Stimulated activated CD8-positive, alpha-beta memory T cell treated with anti-CD3 and anti-CD28 coated beads, Interleukin-15, amount 100 ng/mL, for 24 hours (primary cell): ENCODE data around the gene VPS35L.

Experiments used
- DNase-seq: peaks from one replicate; pipeline ENCODE4 v3.0.0-alpha.2; 2020; ENCODE audit warnings: low read depth

Gene VPS35L

DNA sequence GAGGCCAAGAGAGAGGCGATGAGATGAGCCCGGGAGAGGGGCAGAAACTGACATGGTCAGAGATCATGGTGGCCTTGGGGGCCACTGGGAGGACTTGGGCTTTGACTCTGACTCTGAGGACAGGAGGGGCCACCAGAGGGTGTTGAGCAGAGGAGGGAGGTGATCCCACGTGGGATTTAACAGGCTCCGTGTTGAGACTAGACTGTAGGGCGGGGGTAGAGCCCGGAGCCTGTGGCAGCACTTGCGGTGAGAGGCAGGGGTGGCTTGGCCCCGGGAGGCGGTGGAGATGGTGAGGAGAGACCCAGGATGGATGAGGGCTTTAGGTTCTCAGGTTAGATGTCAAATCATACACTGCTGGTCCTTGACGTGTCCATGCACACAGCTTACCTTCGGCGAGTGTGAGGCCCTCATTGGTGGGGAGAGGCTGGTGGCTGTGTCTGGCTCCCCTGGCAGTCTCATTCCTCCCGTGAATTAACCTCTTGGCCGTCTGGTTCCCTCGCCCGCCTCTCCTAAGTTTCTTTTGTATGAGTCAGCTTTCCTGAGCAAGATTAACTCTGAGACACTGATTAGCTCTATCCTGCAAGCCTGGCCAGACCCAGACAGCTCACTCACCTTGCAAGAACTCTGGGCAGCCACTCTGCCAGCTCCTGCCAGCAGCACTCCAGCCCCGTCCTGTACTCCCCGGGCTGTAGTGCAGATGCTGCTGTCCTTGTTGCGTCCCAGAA lies 39.7 kb downstream of the VPS35L start:
- no peak for DNase-seq

DNA sequence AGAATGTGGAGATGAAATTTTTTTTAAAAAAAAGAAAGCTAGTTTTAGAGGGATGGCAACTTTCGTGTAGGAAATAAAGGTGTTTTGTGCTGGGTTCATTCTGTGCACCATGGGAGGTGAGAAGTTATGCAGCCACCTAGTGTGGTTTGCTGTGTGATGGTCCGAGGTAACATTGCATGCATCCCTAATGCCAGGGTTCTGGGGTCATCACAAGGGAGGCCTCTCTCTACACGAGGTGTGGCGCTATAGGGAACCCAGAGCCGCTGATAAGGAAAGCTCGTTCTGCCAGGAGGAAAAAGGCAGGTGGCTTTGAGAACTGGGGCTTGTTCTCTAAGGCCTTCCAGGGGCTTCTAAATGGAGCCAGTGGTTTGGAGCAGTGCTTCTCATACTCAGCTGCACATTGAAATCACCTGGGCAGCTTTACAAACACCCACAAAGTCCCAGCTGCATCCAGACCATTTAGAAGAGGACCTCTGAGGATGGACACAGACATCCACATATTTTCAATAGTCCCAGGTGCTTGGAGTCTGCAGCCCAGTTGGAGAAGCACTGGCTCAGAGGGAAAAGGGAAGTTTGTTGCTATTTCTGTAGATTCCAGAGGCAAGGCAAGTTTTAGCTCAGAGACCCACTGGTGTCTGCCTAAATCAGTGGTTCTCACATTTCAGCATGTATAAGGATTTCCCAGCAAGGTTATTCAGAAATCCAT lies 43.5 kb downstream of the VPS35L start:
- DNase-seq = no peak

DNA sequence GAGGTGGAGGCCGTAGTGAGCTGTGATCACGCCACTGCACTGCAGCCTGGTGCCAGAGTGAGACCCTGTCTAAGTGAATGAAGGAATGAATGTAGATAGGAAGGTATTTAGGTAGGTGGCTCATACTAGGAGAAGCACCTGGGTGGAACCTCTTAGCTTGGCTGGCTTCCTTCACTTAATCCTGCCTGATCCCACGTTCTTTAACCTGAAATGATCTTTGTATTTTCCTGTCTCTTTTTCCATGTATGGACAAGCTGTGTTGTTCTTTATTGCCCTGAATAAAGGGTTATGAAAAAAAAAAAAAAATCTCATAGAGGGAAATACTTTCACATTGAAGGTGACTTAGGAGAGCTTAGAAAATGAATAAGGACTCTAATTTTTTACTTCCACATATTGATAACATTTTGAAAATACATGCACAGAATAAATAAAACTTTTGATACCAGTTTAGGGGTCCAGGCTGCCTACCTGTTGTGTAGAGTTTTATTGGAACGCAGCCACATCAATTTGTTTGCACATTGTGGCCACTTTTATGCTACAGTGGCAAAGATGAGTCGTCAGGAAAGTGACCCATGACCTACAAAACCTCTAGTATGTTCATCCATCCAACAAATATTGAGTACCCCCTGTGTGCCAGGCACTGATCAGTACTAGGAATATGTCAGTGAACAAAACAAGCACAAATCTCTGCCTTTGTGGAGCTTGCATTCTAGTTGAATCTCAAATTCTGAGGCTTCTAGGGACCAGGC lies 44.6 kb downstream of the VPS35L start:
- DNase-seq = no peak

DNA sequence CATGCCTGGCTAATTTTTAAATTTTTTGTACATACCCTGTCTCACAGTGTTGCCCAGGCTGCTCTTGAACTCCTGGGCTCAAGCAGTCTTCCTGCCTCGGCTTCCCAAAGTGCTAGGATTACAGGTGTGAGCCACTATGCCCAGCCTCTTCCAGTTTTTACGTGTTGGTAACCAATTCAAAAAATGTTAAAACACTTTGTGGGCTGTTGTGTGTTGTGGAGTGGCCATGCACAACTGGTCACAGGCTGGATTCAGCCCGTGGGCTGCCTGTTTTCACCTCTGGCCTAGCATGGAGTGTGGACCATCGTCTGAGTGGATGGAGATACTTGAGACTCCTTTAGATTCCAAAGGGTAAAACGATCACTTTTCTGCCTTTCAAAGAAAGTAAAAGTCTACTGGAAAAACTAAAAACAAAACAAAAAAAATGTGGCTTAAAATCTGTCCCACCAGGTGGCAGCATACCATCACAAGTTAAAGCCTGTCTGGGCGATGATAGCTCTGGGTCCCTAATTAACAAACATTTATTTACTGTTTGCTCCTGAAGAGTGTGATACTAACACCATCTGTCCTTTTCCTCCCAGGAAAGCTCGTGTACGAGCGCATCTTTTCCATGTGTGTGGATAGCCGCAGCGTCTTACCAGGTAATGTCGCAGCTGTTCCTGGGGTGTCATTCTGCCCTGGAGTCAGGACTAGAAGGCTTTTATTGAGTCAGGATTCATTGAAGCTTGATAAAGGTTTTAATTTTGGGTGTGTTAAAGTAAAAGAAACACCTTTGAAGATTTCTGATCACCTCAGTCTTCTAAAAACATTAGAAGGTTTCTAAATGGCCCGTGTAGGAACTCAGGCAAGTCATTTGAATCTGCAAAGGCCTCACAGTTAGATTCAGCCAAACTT lies 45.8 kb downstream of the VPS35L start:
- no peak for DNase-seq

DNA sequence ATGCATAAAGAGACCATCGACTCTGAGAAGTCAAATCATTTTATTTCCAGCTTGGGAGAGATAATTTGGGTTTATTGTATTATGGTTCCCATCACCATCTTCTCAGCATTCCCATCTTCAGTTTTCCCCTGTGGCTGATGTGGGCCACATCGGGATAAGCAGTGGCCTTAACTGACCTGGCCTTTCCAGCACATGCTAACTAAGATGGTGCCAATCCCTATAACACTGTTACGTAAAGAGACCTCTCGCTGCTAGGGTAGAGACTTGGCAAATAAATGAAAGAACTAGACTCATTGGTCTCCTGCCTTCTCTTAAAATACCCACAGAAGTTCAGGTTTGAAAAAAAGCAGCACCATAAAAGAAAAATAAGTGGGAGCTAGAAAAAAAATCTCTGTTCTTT lies 49.4 kb downstream of the VPS35L start:
- DNase-seq = no peak

DNA sequence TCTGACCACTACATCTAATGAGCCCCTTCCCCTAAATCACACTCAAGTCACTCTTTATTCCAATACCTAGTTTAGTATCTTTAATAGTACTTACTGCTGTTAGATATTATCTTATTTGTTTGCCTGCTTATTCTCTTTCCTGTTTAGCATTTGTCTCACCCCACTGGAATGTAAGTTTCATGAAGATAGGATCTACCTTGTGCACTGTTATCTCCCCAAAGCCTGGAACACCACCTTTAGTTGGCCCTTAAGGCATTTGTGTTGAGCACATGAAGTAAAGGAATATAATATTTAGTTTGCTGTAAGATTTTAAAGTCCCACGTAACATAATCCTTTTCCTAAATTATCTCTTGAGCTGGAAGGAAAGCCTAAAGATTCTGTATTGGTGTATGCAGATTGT lies 50.2 kb downstream of the VPS35L start:
- no peak for DNase-seq

DNA sequence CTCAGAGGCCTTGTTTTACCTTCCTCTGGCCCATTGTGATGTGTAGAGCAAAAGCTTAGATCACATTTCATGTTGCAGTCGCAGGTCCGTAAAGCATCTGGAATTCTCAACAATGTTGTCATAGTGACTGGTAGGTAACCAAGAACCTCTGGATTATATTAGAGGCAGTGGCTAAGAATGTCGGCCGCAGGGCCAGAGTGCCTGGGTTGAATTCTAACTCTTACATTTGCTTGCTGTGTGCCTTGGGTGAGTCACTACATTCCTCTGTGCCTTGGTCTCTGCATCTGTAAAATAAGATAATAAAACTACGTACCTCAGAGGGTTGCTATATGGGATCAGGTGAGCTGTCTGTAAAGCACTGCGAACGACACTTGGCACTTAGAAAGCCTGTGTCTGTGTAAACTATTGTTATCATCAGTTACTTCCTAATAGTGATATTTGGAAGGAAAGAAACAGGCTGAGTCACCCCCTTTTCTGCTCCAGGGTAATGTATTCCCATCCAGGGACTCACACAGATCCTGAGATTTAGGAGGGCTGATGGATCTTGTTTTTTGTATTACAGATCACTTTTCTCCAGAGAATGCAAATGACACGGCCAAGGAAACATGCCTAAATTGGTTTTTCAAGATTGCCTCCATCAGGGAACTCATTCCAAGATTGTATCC lies 52.2 kb downstream of the VPS35L start:
- DNase-seq = no peak

DNA sequence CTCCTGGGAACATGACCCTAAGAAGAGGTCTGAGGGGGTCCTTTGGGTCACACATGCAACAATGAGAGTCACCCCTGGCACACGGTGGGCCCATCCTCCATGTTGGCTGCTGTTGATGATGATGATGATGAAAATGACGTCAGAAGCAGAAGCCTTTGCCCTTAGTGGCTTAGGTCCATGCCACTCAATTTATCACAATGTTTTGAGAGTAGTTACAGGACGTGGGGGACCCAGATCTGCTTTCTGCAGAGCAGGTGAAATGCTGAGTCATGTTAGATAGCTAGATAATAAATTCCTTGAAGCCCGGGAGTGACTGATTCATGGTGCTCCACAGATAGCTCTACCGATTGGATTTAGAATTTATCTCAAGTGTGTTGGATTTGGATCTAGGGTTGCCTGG lies 53.9 kb downstream of the VPS35L start:
- no peak for DNase-seq

DNA sequence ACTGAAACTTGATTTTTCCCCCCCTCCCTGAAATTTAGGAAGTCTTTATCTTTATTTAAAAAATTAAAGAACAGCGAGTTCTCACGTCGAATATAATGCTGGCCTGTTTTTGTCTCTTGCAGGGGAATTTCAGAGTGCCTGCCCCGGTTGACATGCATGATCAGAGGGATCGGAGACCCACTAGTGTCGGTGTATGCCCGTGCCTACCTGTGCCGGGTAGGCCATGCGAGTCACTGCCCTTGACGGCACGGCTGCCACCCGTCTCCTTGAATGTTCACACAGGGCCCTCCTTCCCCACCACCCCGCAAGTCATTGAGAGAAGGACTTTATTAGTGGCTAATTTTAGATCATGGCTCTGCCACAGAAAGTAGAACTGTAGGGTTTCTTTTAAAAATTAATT lies 54.7 kb downstream of the VPS35L start:
- DNase-seq = no peak

DNA sequence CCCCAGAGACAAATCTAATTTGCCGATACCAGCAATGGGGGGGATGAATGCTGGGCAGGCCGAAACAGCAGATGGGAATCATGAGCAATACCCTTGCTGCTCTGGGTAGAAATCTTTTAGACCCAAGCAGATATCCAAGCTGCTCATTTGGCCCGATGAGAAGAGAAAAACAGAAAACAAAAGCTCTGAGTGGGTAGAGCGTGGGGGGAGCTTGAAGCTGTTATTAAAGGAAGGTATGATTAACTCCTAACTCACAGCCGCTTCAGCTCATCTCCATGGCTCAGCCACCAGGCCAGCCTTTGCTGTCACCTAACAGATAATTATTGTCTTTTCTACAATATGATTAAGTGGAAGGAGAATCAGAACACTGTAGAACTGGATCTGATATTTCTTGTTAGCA lies 58.3 kb downstream of the VPS35L start:
- no peak for DNase-seq

DNA sequence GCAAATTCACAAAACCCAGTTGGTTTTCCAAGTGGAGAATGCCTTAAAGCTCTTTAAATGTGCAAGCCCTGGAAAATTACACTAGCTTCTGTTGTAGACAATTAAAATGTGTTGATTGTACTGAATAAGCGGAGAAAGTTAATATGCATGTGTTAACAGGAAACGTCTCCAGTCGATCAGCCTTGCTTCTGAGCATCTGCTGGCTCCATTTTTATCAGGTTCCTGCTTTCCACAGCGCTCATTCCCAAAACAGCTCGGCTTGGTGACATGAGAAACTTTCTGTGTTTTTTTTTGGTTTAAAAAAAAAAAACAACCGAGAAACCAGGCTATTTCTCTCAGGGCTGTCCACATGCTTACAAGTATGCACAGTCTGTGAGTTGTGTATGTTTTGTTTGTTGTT lies 60.7 kb downstream of the VPS35L start:
- DNase-seq = no peak

DNA sequence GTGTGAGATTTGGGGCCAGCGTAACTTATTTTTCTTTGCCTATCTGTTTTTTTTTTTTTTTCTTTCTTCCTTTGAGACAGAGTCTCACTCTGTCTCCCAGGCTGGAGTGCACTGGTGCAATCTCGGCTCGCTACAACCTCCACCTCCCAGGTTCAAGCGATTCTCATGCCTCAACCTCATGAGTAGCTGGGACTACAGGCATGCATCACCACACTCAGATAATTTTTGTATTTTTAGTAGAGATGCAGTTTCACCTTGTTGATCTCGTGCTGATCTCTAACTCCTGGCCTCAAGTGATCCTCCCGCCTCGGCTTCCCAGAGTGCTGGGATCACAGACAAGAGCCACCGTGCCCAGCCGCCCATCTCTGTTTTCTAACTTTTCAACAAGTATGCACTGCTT lies 63.4 kb downstream of the VPS35L start:
- DNase-seq = no peak

DNA sequence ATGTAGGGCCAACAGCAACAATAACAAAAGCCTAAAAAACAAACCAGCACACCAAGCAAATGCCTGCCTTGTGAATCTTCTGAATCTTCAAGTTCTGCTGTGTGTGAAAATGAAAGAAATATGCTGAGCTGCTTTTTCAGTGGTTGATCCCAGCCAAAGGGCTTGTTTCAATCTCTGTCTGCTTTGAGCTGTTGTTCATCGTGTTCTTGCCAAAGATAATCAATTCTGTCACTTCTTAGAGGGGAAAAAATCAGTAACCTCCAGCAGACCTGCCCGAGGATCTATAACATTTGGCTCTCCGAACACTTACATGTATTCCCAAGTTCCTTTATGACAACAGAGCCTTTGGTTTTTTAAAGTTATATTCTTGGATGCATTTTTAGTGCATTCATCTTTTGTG lies 65.9 kb downstream of the VPS35L start:
- DNase-seq = no peak

DNA sequence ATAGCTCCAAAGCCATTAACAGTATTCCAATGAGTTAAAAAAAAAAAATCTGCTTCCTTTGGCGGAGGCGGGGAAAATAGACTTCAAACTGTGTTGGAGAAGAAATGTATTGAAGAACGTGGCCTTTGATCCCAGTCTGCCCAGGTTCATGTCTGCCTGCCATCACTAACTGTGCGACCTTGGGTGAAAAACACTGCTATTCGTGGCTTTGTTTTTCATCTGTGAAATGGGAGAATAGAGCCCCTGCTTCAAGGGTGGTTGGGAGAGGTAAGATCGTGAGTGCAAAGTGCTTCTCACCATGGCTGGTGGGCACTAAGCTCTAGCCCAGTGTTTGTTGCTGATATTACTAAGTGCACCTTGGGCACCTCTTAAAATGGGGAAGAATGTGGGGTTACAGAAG lies 69.5 kb downstream of the VPS35L start:
- DNase-seq = no peak

DNA sequence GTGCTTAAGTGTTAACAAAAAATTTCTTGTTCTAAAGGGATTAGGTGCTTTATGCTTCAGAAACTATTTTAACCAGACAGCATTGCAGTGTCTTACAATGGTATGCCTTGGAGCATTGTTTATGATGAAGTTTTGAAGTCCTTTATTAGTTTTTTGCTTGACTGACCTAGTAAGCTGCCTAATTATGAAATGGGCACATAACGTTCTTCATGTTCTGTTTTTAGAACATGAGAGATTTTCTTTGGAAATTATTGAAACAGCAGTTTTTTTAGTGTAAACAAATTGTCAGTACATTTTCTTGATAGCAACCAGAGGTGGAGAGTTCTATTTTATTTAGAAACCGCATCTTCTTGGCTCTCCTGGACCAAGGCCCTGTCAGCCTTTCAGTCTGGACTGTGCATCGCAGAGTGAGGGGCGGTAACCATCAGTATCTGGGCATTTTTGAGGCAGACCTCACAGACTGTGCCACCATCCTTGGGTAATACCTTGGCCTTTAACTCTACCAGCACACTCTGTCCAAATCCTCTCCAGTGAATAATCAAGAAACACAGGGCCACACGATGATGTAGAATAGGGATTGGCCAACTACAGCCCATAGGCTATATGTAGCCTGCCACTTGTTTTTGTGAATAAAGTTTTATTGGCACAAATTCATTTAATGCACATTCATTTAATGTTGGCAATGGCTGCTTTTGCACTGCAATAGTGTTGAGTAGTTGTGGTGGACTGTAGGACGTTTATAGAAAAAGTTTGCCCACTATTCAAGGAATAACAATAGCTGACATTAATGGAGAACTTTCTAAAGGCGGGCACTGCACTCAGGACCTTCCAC lies 81.1 kb downstream of the VPS35L start:
- no peak for DNase-seq

DNA sequence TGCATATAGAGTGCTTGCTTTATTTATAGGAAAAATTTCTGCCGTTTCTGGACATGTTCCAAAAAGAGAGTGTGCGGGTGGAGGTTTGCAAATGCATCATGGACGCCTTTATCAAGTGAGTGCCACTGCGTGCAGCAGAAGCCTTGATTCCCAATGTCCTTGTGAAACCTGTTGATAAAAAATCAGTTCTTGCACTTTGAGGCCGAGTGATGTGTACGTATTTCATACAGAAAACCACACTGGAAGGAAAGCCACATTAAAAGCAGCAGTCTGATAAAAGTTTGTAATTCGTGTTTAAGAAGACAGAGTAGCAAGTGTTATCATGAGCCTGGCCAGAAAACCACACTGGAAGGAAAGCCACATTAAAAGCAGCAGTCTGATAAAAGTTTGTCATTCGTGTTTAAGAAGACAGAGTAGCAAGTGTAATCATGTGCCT lies 84.5 kb downstream of the VPS35L start:
- no peak for DNase-seq

DNA sequence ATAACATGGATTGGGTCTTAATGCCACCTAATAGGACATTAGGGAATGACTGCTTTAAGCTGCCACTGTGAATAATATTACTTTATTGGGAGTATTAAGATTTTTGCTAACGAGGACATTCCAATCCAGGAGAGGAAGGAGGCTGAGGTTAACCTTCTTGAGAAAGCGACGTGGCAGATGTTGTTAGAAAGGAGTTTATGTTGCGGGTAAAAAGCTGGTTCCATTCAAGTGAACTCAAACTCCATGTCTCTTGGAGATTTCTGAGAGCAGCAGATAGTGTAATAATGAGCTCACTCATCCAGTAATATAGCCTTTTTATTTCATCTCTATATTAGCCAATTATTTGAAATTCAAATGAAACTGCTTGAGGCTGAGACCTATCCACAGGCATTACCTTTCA lies 87.0 kb downstream of the VPS35L start:
- DNase-seq = no peak

DNA sequence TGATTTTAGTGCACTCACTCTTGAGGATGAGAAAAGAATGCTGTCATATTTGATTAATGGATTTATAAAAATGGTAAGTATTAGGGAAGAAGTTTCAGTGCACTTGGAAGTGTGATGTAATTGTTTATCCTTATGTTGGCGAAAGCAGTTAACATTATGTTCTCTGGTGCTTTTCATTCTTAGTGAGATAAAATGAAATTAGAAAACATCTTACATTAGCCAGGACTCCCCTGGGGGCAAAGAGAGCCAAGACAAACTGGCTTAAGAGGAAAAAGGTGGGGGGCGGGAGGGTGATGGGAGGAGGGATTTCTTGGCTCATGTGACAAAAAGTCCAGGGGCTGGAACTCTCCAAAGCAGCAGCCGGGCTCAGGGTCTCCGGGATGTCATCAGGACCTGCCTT lies 89.4 kb downstream of the VPS35L start:
- DNase-seq = no peak

DNA sequence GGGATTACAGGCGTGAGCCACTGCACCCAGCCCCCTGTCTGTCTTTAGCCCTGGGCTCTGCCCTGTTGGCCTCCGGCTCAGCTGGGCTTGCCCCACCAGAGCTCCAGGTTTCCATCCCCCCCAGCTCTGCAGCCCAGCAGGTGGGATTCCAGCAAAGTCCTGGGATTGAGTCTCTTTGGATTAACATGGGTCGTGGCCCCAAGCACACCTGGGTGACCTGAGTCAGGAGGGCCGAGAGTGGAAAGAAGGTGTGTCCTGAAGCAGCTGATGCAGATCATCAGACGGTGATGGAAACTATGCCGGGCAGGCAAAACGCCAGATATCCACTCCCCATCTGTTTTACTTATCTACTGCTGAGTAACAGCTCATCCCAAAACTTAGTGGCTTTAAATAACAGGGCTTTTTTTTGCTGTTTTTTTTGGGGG lies 90.1 kb downstream of the VPS35L start:
- DNase-seq = no peak

DNA sequence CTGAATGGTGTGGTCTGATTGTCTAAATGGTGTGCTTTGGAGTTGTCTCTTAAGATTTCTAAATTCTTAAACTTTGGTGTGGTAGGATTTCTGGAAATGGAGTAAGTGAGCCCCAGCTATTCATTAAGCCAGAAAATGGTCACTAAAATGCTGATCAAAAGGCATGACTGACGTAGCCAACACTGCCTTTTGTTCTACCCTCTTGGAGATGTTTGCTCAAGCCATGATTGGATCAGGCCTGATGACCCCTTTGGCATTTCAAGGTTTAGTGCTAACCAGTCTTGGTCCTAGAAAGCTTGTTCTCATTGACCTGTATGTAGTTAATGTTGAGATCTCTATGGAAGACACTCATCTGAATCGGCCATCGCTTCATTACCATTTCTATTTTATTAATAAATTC lies 94.5 kb downstream of the VPS35L start:
- no peak for DNase-seq

DNA sequence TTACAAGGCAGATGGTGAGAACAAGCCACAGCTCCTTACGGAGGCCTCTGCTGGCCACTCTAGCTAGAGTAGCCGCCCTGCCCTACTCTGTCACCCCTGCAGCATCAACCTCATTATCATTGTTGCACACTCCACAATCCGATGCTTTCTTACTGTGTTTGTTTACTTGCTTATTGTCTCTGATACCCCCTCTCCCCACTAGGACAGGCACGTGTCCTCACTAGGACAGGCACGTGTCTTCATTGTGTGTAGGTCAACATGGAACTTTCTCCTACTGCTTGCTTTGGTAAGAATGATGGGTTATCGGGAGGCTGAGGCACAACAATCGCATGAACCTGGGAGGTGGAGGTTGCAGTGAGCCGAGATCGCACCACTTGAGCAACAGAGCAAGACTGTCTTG lies 98.6 kb downstream of the VPS35L start:
- DNase-seq = no peak
